ENCODE data around the gene FGF14. TPM values are rescaled to one million over a fixed set of nuclear protein-coding genes. Genes with fewer than 3 reads are reported as not detected.

The FGF14 gene
- total RNA-seq, 1 experiment from 2014 or later, result 0.22 TPM

- Histone ChIP-seq H3T11ph (ENCODE audit: low read length) (no peak overlapping the region), H3K4me1 (ENCODE audit: insufficient read depth, low read length) (no peaks in the 10 kb centered on the region; the same call in 1 of the 2 replicates), H3K18ac (ENCODE audit: insufficient read length, low read depth, low read length) (no peak overlapping the region), H3K9ac (ENCODE audit: extremely low read depth, insufficient read length, low read length) (no peak overlapping the region), H2BK12ac (ENCODE audit: insufficient read length, low read depth, low read length) (no peak overlapping the region), H2AK5ac (ENCODE audit: insufficient read length, low read length) (no peak overlapping the region), H3K79me2 (ENCODE audit: insufficient read depth, low read length) (no peaks in the 10 kb centered on the region), H3K4me2 (ENCODE audit: insufficient read depth, insufficient read length, low read length) (no peak overlapping the region), H3K4ac (ENCODE audit: low read depth, low read length) (no peak overlapping the region), H3K23ac (ENCODE audit: insufficient read length, low read depth, low read length) (no peak overlapping the region), H4K91ac (ENCODE audit: insufficient read length, low read depth, low read length) (no peak overlapping the region), H2BK5ac (ENCODE audit: insufficient read length, low read length) (no peak overlapping the region), H2AFZ (ENCODE audit: low read length) (no peak overlapping the region), H3K56ac (ENCODE audit: insufficient read length, low read depth, low read length) (no peak overlapping the region), H2BK20ac (ENCODE audit: low read depth, low read length, poor library complexity, severe bottlenecking) (no peak overlapping the region), H2BK120ac (ENCODE audit: low read depth, low read length, poor library complexity, severe bottlenecking) (no peak overlapping the region), H4K8ac (replicated peaks; ENCODE audit: insufficient read length, low read depth, low read length) (no peak overlapping the region), H3K79me1 (ENCODE audit: insufficient read depth, low read depth, low read length, poor library complexity, severe bottlenecking) (no peaks in the 10 kb centered on the region), H3K23me2 (ENCODE audit: insufficient read length, low read depth, low read length, poor library complexity, severe bottlenecking) (no peaks in the 10 kb centered on the region), H3K27me3 (ENCODE audit: insufficient read depth, low read length) (no peaks in the 10 kb centered on the region), H4K5ac (ENCODE audit: insufficient read length, low read depth, low read length) (no peak overlapping the region), H4K20me1 (ENCODE audit: control insufficient read depth, insufficient read depth, insufficient read length) (no peaks in the 10 kb centered on the region), H3K14ac (ENCODE audit: insufficient read depth, low read length) (no peak overlapping the region), H3K9me3 (ENCODE audit: control insufficient read depth, low read depth, low read length) (no peaks in the 10 kb centered on the region), H2BK15ac (ENCODE audit: low read depth, low read length) (no peak overlapping the region), H3K27ac (ENCODE audit: insufficient read length, low read depth, low read length) (no peak overlapping the region)
- Mint-ChIP-seq H3K27ac (no peak overlapping the region), H3K9me3 (no peaks in the 10 kb centered on the region), H3K4me3 (no peak overlapping the region), H3K27me3 (ENCODE audit: low read depth) (no peaks in the 10 kb centered on the region), H3K4me1 (peaks cover 0 to 3% of the 10 kb centered on the region in 2 experiments; a peak in 1 of 4 replicates), H3K36me3 (ENCODE audit: insufficient read depth in 1 of 3, low read depth in 3 of 3) (no peaks in the 10 kb centered on the region)
- no peak for TF ChIP-seq CTCF (conservative IDR thresholded peaks at IDR 0.05)
- no peak for DNase-seq
- 100% methylated on average over 1 of the region's 7 CpGs for WGBS (ENCODE audit: extremely low coverage, insufficient read length, low lambda C conversion rate)
Measured at GRCh38 chr13:102117175-102117831, 284.5 kb downstream of the FGF14 start.

Data from H9 (cell line).